ENCODE data around the gene HOXB13.

The HOXB13 gene

GRCh38 chr17:48704361-48705248 lies 23.9 kb downstream of the HOXB13 start:
- no peak for DNase-seq

GRCh38 chr17:48701864-48702532 lies 26.6 kb downstream of the HOXB13 start:
- no peak for DNase-seq

- DNase-seq, result no peak
Measured at GRCh38 chr17:48693178-48693577, 35.4 kb downstream of the HOXB13 start.

GRCh38 chr17:48692049-48692448 lies 36.5 kb downstream of the HOXB13 start:
- DNase-seq, result no peak

- DNase-seq, result no peak
Measured at GRCh38 chr17:48690655-48691054, 37.9 kb downstream of the HOXB13 start.

- no peak for DNase-seq
Measured at GRCh38 chr17:48681609-48682008, 46.9 kb downstream of the HOXB13 start.

GRCh38 chr17:48679385-48680096 lies 49.0 kb downstream of the HOXB13 start:
- DNase-seq, result no peak

GRCh38 chr17:48678141-48678971 lies 50.2 kb downstream of the HOXB13 start:
- DNase-seq, result peak; percentile 59 to 66

- DNase-seq, result no peak
Measured at GRCh38 chr17:48676963-48677558, 51.5 kb downstream of the HOXB13 start.
